ENCODE data around the gene SNX9.

- TF ChIP-seq CTCF (conservative IDR thresholded peaks at IDR 0.05): no peak
- TF ChIP-seq ZFX (IDR thresholded peaks at IDR 0.05): no peak
Observed at GRCh38 chr6:157983406-157984119, 160.5 kb downstream of the SNX9 start.
